ENCODE results near the gene GRIN2C.

Gene GRIN2C

DNA sequence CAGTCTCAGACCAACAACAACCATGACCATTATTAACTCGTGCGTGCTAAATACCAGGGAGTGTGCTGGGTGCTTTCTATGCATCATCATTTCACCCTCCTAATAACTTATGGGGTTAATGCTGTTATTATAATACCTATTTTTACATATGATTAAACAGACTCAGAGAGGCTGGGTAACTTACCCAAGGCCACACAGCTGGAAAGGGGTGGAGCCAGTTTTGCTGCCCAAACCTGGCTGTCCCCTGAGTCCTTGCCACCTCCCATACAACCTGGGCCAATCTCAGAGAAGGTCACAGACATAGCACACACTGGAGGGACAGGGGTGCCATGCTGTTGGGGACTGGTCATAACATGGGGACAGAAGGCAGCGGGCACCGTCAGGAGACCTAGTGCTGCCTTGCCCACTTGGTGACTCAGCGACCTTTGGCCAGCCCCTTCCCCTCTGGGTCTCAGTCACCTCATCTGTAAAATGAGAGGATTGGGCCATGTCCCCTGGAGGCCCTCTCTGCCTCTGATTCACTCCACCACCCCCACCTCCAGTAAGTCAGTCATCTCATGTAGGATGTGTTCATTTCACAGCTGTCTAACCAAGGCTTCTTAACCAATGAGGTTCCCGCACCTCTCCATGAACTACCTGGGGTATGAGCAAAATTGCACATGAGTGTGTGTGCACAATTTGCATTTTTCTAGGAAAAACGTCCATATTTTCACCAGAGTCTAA is 45.2 kb upstream of the GRIN2C start:
- no peaks in the 10 kb centered on the region for H3K79me2 ChIP-seq (ENCODE audit: insufficient read depth, low read length)
- H3K36me3 ChIP-seq (ENCODE audit: insufficient read depth, low read length) = no peaks in the 10 kb centered on the region
- TF ChIP-seq, protein P1, sequence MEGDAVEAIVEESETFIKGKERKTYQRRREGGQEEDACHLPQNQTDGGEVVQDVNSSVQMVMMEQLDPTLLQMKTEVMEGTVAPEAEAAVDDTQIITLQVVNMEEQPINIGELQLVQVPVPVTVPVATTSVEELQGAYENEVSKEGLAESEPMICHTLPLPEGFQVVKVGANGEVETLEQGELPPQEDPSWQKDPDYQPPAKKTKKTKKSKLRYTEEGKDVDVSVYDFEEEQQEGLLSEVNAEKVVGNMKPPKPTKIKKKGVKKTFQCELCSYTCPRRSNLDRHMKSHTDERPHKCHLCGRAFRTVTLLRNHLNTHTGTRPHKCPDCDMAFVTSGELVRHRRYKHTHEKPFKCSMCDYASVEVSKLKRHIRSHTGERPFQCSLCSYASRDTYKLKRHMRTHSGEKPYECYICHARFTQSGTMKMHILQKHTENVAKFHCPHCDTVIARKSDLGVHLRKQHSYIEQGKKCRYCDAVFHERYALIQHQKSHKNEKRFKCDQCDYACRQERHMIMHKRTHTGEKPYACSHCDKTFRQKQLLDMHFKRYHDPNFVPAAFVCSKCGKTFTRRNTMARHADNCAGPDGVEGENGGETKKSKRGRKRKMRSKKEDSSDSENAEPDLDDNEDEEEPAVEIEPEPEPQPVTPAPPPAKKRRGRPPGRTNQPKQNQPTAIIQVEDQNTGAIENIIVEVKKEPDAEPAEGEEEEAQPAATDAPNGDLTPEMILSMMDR (conservative IDR thresholded peaks at IDR 0.05; ENCODE audit: low read length) = no peak
- no peak for TF ChIP-seq EZH2phosphoT487 (IDR thresholded peaks at IDR 0.05; ENCODE audit: borderline replicate concordance)
- no peaks in the 10 kb centered on the region for H3K9me2 ChIP-seq (replicated peaks; ENCODE audit: low read depth, low read length)
- no peak overlapping the region for H3K4me3 ChIP-seq (ENCODE audit: low read length, poor library complexity, severe bottlenecking)
- H4K20me1 ChIP-seq (ENCODE audit: insufficient read depth, low read length, poor library complexity, severe bottlenecking) = no peaks in the 10 kb centered on the region
- H3K27me3 ChIP-seq (ENCODE audit: insufficient read depth, low read length, poor library complexity, severe bottlenecking) = no peaks in the 10 kb centered on the region
- no peaks in the 10 kb centered on the region for H3K9me3 ChIP-seq (ENCODE audit: insufficient read depth, low read depth, low read length)
- H3K4me1 ChIP-seq (ENCODE audit: insufficient read depth, low read length, poor library complexity, severe bottlenecking) = no peaks in the 10 kb centered on the region
- H3F3A ChIP-seq (ENCODE audit: low read depth) = no peaks in the 10 kb centered on the region
- H3K9ac ChIP-seq (ENCODE audit: low read depth, low read length, poor library complexity, severe bottlenecking) = no peak overlapping the region
- H3K4me2 ChIP-seq (ENCODE audit: low read depth, low read length, poor library complexity, severe bottlenecking) = no peak overlapping the region
- no peak overlapping the region for H2AFZ ChIP-seq (ENCODE audit: low read length)

DNA sequence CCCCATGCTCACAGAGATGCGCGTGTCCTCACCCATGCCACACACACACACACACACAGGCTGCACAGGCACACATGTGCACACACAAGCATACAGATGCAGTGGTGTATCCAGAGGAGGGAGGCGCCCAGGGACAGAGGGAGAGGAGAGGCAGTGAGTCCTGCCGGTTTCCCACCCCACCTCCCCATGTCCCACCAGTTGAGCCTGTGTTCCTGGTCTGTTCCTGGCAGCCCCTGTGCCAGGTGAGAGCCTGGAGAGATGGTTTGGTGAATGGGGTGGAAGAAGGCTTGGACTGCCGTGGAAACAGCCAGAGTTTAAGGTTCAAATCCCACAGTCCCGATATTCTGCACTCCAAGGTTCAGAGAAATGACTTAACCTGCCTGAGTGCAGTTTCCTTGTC is 44.0 kb upstream of the GRIN2C start:
- no peaks in the 10 kb centered on the region for H3K36me3 ChIP-seq (ENCODE audit: insufficient read depth, low read length)
- no peaks in the 10 kb centered on the region for H3K9me3 ChIP-seq (ENCODE audit: insufficient read depth, low read depth, low read length)
- H3K4me2 ChIP-seq (ENCODE audit: low read depth, low read length, poor library complexity, severe bottlenecking) = no peak overlapping the region
- no peak for TF ChIP-seq EZH2phosphoT487 (IDR thresholded peaks at IDR 0.05; ENCODE audit: borderline replicate concordance)
- TF ChIP-seq, protein P1 (conservative IDR thresholded peaks at IDR 0.05; ENCODE audit: low read length) = no peak
- H3K4me3 ChIP-seq (ENCODE audit: low read length, poor library complexity, severe bottlenecking) = no peak overlapping the region
- no peaks in the 10 kb centered on the region for H3K4me1 ChIP-seq (ENCODE audit: insufficient read depth, low read length, poor library complexity, severe bottlenecking)
- H2AFZ ChIP-seq (ENCODE audit: low read length) = no peak overlapping the region
- H3K9ac ChIP-seq (ENCODE audit: low read depth, low read length, poor library complexity, severe bottlenecking) = no peak overlapping the region
- no peaks in the 10 kb centered on the region for H3K27me3 ChIP-seq (ENCODE audit: insufficient read depth, low read length, poor library complexity, severe bottlenecking)
- no peaks in the 10 kb centered on the region for H3K9me2 ChIP-seq (replicated peaks; ENCODE audit: low read depth, low read length)
- no peaks in the 10 kb centered on the region for H3F3A ChIP-seq (ENCODE audit: low read depth)
- H3K79me2 ChIP-seq (ENCODE audit: insufficient read depth, low read length) = no peaks in the 10 kb centered on the region
- H4K20me1 ChIP-seq (ENCODE audit: insufficient read depth, low read length, poor library complexity, severe bottlenecking) = no peaks in the 10 kb centered on the region

DNA sequence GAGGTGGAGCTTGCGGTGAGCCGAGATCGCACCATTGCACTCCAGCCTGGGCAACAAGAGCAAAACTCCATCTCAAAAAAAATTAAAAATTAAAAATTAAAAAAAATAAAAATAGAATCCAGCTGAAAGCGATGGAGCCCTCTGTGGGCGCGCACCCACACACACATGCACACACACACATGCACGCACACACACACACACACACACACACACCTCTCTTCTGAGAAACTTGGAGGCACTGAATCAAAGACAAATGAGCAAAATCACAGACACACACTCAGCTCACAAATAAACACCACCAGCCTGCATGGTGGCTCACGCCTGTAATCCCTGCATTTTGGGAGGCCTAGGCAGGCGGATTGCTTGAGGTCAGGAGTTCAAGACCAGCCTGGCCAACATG is 43.3 kb upstream of the GRIN2C start:
- Histone ChIP-seq H4K20me1 (ENCODE audit: insufficient read depth, low read length, poor library complexity, severe bottlenecking) (no peaks in the 10 kb centered on the region), H3K4me2 (ENCODE audit: low read depth, low read length, poor library complexity, severe bottlenecking) (no peak overlapping the region), H3K27me3 (ENCODE audit: insufficient read depth, low read length, poor library complexity, severe bottlenecking) (no peaks in the 10 kb centered on the region), H3K9me2 (replicated peaks; ENCODE audit: low read depth, low read length) (no peaks in the 10 kb centered on the region), H3K79me2 (ENCODE audit: insufficient read depth, low read length) (no peaks in the 10 kb centered on the region), H3K4me1 (ENCODE audit: insufficient read depth, low read length, poor library complexity, severe bottlenecking) (no peaks in the 10 kb centered on the region), H3F3A (ENCODE audit: low read depth) (no peaks in the 10 kb centered on the region), H3K9ac (ENCODE audit: low read depth, low read length, poor library complexity, severe bottlenecking) (no peak overlapping the region), H3K9me3 (ENCODE audit: insufficient read depth, low read depth, low read length) (no peaks in the 10 kb centered on the region), H3K36me3 (ENCODE audit: insufficient read depth, low read length) (no peaks in the 10 kb centered on the region), H2AFZ (ENCODE audit: low read length) (no peak overlapping the region), H3K4me3 (ENCODE audit: low read length, poor library complexity, severe bottlenecking) (no peak overlapping the region)
- TF ChIP-seq EZH2phosphoT487 (IDR thresholded peaks at IDR 0.05; ENCODE audit: borderline replicate concordance) = no peak
- TF ChIP-seq, protein P1 (conservative IDR thresholded peaks at IDR 0.05; ENCODE audit: low read length) = no peak

Measured in Loucy (cell line).